Testis (tissue), 2 donors: Measurements from ENCODE around the gene CTSW.

Experiments
- CTCF ChIP-seq, 3 experiments: fragments of 450-650 bp in 2 of 3; fragments of 200-600 bp in 1 of 3; sonication (generic) in 1 of 3; IDR thresholded peaks; one replicate each; pipeline ENCODE4 v1.5.1; 2016 to 2019; ENCODE audit warnings: antibody characterized with exemption in 3 of 3, mild to moderate bottlenecking in 2 of 3, moderate library complexity in 1 of 3
- POLR2A ChIP-seq: fragments of 450-650 bp; IDR thresholded peaks from one replicate; pipeline ENCODE4 v1.6.1; 2017; ENCODE audit warnings: antibody characterized with exemption, mild to moderate bottlenecking, moderate library complexity

GRCh38 chr11:65873318-65874156 is 6.1 kb upstream of the CTSW start:
- TF ChIP-seq CTCF (IDR thresholded peaks at IDR 0.05) = no peak
- TF ChIP-seq POLR2A = peak; percentile 78
